ENCODE results near the gene CSNK1G3.

Gene CSNK1G3

DNA sequence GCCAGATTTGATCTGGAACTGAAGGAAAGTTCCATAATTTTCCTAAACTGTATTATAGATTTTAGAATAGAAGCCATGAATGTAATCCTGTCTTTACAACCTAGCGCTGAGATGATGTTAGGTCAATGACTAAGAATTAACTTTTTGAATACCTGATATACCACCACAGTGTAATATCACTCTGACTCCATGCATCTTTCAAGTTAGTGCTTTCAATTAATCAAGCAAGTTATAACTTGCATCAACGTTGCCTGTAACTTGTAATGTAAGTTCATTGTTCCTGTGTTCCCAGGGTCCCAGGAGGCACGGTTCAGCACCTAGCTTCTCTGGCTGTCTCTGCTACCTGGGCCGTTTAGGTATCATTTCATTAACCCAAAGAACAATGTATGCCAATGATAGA lies 139.3 kb downstream of the CSNK1G3 start:
- DNase-seq (ENCODE audit: low spot score), result no peak

- DNase-seq (ENCODE audit: low spot score), result no peak
Observed at GRCh38 chr5:123659011-123659410, 147.0 kb downstream of the CSNK1G3 start.

- no peak for DNase-seq (ENCODE audit: low spot score)
Observed at GRCh38 chr5:123659495-123659894, 147.5 kb downstream of the CSNK1G3 start.

DNA sequence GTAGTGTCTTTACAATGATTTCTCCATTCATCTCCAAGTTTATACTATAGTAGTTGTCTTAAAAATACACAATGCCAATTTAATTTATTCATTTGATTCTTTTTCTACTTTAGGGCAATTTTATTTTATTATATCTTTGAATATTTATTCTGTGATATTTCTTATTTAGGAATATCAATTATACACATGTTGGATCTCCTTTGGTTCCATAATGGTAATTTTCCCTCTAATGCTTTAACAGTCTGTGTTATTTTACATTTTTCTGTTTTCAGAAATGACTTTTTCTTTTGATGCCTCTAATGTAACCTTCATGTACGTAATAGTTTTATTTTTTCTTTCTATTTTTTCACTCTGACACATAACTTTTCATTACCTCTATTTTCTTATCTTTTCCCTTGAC lies 153.0 kb downstream of the CSNK1G3 start:
- no peak for DNase-seq (ENCODE audit: low spot score)

- DNase-seq (ENCODE audit: low spot score), result no peak
Observed at GRCh38 chr5:123665822-123666371, 153.9 kb downstream of the CSNK1G3 start.

Data from activated CD4-positive, alpha-beta T cell treated with anti-CD3 and anti-CD28 coated beads, Interleukin-2, Interleukin-4, amounts not matched to agents 100 ng/mL and 50 ng/mL, durations not matched to agents 16 hours and 8 hours (primary cell).